ENCODE results near the gene LSS.

DNA sequence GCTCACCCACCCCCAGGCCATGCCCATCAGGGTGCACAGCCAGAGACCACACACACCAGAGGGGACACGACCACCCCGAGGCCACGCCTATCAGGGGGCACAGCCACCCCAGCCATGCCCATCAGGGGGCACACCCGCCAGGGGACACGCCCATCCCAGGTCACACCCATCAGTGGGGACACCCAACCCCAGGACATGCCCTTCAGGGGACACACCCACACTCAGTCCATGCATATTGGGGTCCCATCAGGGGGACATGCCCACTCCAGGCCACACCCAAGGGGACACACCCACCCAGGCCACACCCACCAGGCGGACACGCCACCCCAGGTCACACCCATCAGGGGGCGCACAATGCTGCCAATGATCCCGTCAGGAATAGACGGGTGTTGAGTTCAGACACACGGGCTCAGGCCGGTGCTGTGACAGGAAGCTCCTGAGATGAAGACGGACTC, 36.1 kb upstream of the LSS start:
- TF ChIP-seq, protein P1, sequence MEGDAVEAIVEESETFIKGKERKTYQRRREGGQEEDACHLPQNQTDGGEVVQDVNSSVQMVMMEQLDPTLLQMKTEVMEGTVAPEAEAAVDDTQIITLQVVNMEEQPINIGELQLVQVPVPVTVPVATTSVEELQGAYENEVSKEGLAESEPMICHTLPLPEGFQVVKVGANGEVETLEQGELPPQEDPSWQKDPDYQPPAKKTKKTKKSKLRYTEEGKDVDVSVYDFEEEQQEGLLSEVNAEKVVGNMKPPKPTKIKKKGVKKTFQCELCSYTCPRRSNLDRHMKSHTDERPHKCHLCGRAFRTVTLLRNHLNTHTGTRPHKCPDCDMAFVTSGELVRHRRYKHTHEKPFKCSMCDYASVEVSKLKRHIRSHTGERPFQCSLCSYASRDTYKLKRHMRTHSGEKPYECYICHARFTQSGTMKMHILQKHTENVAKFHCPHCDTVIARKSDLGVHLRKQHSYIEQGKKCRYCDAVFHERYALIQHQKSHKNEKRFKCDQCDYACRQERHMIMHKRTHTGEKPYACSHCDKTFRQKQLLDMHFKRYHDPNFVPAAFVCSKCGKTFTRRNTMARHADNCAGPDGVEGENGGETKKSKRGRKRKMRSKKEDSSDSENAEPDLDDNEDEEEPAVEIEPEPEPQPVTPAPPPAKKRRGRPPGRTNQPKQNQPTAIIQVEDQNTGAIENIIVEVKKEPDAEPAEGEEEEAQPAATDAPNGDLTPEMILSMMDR (conservative IDR thresholded peaks at IDR 0.05; ENCODE audit: low read length) = no peak; the same call in 1 of the 2 replicates
- no peak for TF ChIP-seq EZH2phosphoT487 (IDR thresholded peaks at IDR 0.05; ENCODE audit: borderline replicate concordance)
